ENCODE data around the gene PDE4D. TPM values are rescaled to one million over a fixed set of nuclear protein-coding genes. Genes with fewer than 3 reads are reported as not detected.

Gene PDE4D
- total RNA-seq, 1 donor from 2014 or later = 14.2 TPM

GRCh38 chr5:59267033-59267432 lies 626.5 kb downstream of the PDE4D start:
- H3K9me3 Mint-ChIP-seq (ENCODE audit: unreplicated experiment) = no peaks in the 10 kb centered on the region
- no peaks in the 10 kb centered on the region for H3K4me1 ChIP-seq (ENCODE audit: insufficient read depth, low read length)
- FAIRE-seq (no peak), DNase-seq (ENCODE audit: low read depth) (no peak)
- H3K4me3 Mint-ChIP-seq (ENCODE audit: unreplicated experiment) = no peak overlapping the region
- H3K27ac ChIP-seq (ENCODE audit: low read depth, low read length) = no peak overlapping the region
- no peaks in the 10 kb centered on the region for H3K79me2 ChIP-seq (ENCODE audit: insufficient read depth, low read length)
- peaks cover 6% of the 10 kb centered on the region for H3K4me1 Mint-ChIP-seq (ENCODE audit: low read depth, unreplicated experiment)
- H3K36me3 Mint-ChIP-seq (ENCODE audit: low read depth, unreplicated experiment) = no peaks in the 10 kb centered on the region
- H3K9ac ChIP-seq (ENCODE audit: low read length) = no peak overlapping the region
- no peaks in the 10 kb centered on the region for H3K27me3 ChIP-seq (ENCODE audit: insufficient read depth, low read length)
- no peaks in the 10 kb centered on the region for H3K36me3 ChIP-seq (ENCODE audit: insufficient read depth, low read length)
- no peak for TF ChIP-seq CTCF (IDR thresholded peaks at IDR 0.05; ENCODE audit: insufficient read depth, low read depth, low read length)
- TF ChIP-seq EZH2 (IDR thresholded peaks at IDR 0.05; ENCODE audit: insufficient read depth, low read length) = no peak
- H2AFZ ChIP-seq (ENCODE audit: low read depth, low read length) = no peak overlapping the region
- no peak overlapping the region for H3K4me2 ChIP-seq (ENCODE audit: low read length)
- no peaks in the 10 kb centered on the region for H4K20me1 ChIP-seq (ENCODE audit: insufficient read depth, low read length)
- no peaks in the 10 kb centered on the region for H3K27me3 Mint-ChIP-seq (ENCODE audit: low read depth, unreplicated experiment)
- H3K27ac Mint-ChIP-seq (ENCODE audit: unreplicated experiment) = no peak overlapping the region
- H3K9me3 ChIP-seq (ENCODE audit: insufficient read depth, low read depth, low read length) = no peaks in the 10 kb centered on the region
- H3K4me3 ChIP-seq (ENCODE audit: insufficient read depth, low read depth, low read length) = no peak overlapping the region

GRCh38 chr5:59266410-59266809 lies 627.1 kb downstream of the PDE4D start:
- no peaks in the 10 kb centered on the region for H3K36me3 ChIP-seq (ENCODE audit: insufficient read depth, low read length)
- Mint-ChIP-seq H3K27ac (ENCODE audit: unreplicated experiment) (no peak overlapping the region), H3K4me1 (ENCODE audit: low read depth, unreplicated experiment) (peaks cover 6% of the 10 kb centered on the region), H3K4me3 (ENCODE audit: unreplicated experiment) (no peak overlapping the region), H3K36me3 (ENCODE audit: low read depth, unreplicated experiment) (no peaks in the 10 kb centered on the region), H3K27me3 (ENCODE audit: low read depth, unreplicated experiment) (no peaks in the 10 kb centered on the region), H3K9me3 (ENCODE audit: unreplicated experiment) (no peaks in the 10 kb centered on the region)
- FAIRE-seq (no peak), DNase-seq (ENCODE audit: low read depth) (no peak)
- no peak overlapping the region for H3K4me2 ChIP-seq (ENCODE audit: low read length)
- no peak for TF ChIP-seq EZH2 (IDR thresholded peaks at IDR 0.05; ENCODE audit: insufficient read depth, low read length)
- TF ChIP-seq CTCF (IDR thresholded peaks at IDR 0.05; ENCODE audit: insufficient read depth, low read depth, low read length) = no peak
- H3K4me1 ChIP-seq (ENCODE audit: insufficient read depth, low read length) = no peaks in the 10 kb centered on the region
- no peaks in the 10 kb centered on the region for H4K20me1 ChIP-seq (ENCODE audit: insufficient read depth, low read length)
- no peak overlapping the region for H3K9ac ChIP-seq (ENCODE audit: low read length)
- no peak overlapping the region for H2AFZ ChIP-seq (ENCODE audit: low read depth, low read length)
- no peaks in the 10 kb centered on the region for H3K9me3 ChIP-seq (ENCODE audit: insufficient read depth, low read depth, low read length)
- no peak overlapping the region for H3K27ac ChIP-seq (ENCODE audit: low read depth, low read length)
- no peak overlapping the region for H3K4me3 ChIP-seq (ENCODE audit: insufficient read depth, low read depth, low read length)
- H3K27me3 ChIP-seq (ENCODE audit: insufficient read depth, low read length) = no peaks in the 10 kb centered on the region
- no peaks in the 10 kb centered on the region for H3K79me2 ChIP-seq (ENCODE audit: insufficient read depth, low read length)

- Histone ChIP-seq H3K4me3 (ENCODE audit: insufficient read depth, low read depth, low read length) (no peak overlapping the region), H3K79me2 (ENCODE audit: insufficient read depth, low read length) (no peaks in the 10 kb centered on the region), H3K9ac (ENCODE audit: low read length) (no peak overlapping the region), H2AFZ (ENCODE audit: low read depth, low read length) (no peak overlapping the region), H3K36me3 (ENCODE audit: insufficient read depth, low read length) (no peaks in the 10 kb centered on the region), H3K4me1 (ENCODE audit: insufficient read depth, low read length) (no peaks in the 10 kb centered on the region), H3K27me3 (ENCODE audit: insufficient read depth, low read length) (no peaks in the 10 kb centered on the region), H3K27ac (ENCODE audit: low read depth, low read length) (no peak overlapping the region), H3K9me3 (ENCODE audit: insufficient read depth, low read depth, low read length) (no peaks in the 10 kb centered on the region), H3K4me2 (ENCODE audit: low read length) (no peak overlapping the region), H4K20me1 (ENCODE audit: insufficient read depth, low read length) (no peaks in the 10 kb centered on the region)
- no peak overlapping the region for H3K27ac Mint-ChIP-seq (ENCODE audit: unreplicated experiment)
- H3K36me3 Mint-ChIP-seq (ENCODE audit: low read depth, unreplicated experiment) = no peaks in the 10 kb centered on the region
- DNase-seq (ENCODE audit: low read depth) (peak; percentile 2), FAIRE-seq (no peak)
- no peaks in the 10 kb centered on the region for H3K9me3 Mint-ChIP-seq (ENCODE audit: unreplicated experiment)
- H3K4me1 Mint-ChIP-seq (ENCODE audit: low read depth, unreplicated experiment) = peaks cover 6% of the 10 kb centered on the region
- TF ChIP-seq EZH2 (IDR thresholded peaks at IDR 0.05; ENCODE audit: insufficient read depth, low read length) (no peak), CTCF (IDR thresholded peaks at IDR 0.05; ENCODE audit: insufficient read depth, low read depth, low read length) (no peak)
- no peak overlapping the region for H3K4me3 Mint-ChIP-seq (ENCODE audit: unreplicated experiment)
- H3K27me3 Mint-ChIP-seq (ENCODE audit: low read depth, unreplicated experiment) = no peaks in the 10 kb centered on the region
These were observed 628.8 kb downstream of the PDE4D start for GRCh38 chr5:59264639-59265245.

Measured in astrocyte (in vitro differentiated cells and primary cell).